Activated CD4-positive, alpha-beta T cell treated with anti-CD3 and anti-CD28 coated beads for 24 hours (primary cell): ENCODE data around the gene COQ3.
A peak's percentile ranks its signal among the peaks of the same experiment; 100 is the strongest.

Source experiments
- DNase-seq, 2 donors: peaks; one replicate each; pipeline ENCODE4 v3.0.0-alpha.2; 2020; ENCODE audit warnings: low read depth in 2 of 2

Gene COQ3

GRCh38 chr6:99393698-99394531, at the start of gene COQ3:
Gene COQ3 (minus strand): TSS chr6:99394195. CDS start chr6:99394179, 16 bp downstream.
- peak; percentile 42 to 52 for DNase-seq

GRCh38 chr6:99434702-99435530, 40.9 kb upstream of the COQ3 start:
- DNase-seq, result no peak

- no peak for DNase-seq
These were observed 38.9 kb upstream of the COQ3 start for GRCh38 chr6:99432877-99433276.

- DNase-seq, result no peak
These were observed 37.9 kb upstream of the COQ3 start for GRCh38 chr6:99431901-99432300.

- DNase-seq, result no peak
These were observed 34.0 kb upstream of the COQ3 start for GRCh38 chr6:99427988-99428387.

GRCh38 chr6:99426451-99426757, 32.4 kb upstream of the COQ3 start:
- no peak for DNase-seq

- DNase-seq, result peak; percentile 47 to 58
These were observed 31.9 kb upstream of the COQ3 start for GRCh38 chr6:99425647-99426450.

GRCh38 chr6:99424761-99425646, 31.0 kb upstream of the COQ3 start, which contains the start of gene PNISR:
Gene PNISR (minus strand): TSS chr6:99425308. CDS start chr6:99414659, 10,649 bp downstream.
- peak; percentile 66 to 73 for DNase-seq

GRCh38 chr6:99424022-99424421, 30.0 kb upstream of the COQ3 start:
- no peak for DNase-seq

- DNase-seq, result no peak
These were observed 28.9 kb upstream of the COQ3 start for GRCh38 chr6:99422912-99423311.

- DNase-seq, result no peak
These were observed 23.1 kb upstream of the COQ3 start for GRCh38 chr6:99416892-99417767.

GRCh38 chr6:99416226-99416625, 22.2 kb upstream of the COQ3 start:
- DNase-seq, result no peak

GRCh38 chr6:99415446-99415845, 21.5 kb upstream of the COQ3 start:
- no peak for DNase-seq

GRCh38 chr6:99412065-99412464, 18.1 kb upstream of the COQ3 start:
- DNase-seq, result no peak

- DNase-seq, result no peak
These were observed 15.7 kb upstream of the COQ3 start for GRCh38 chr6:99409672-99410071.

- DNase-seq, result no peak
These were observed 13.1 kb upstream of the COQ3 start for GRCh38 chr6:99407076-99407475.

- no peak for DNase-seq
These were observed 8.5 kb upstream of the COQ3 start for GRCh38 chr6:99402448-99402847.

GRCh38 chr6:99397287-99397686, 3.3 kb upstream of the COQ3 start:
- DNase-seq, result no peak

- no peak for DNase-seq
These were observed 663 bp downstream of the COQ3 start for GRCh38 chr6:99393366-99393697.

GRCh38 chr6:99390896-99391295, 3.1 kb downstream of the COQ3 start:
- no peak for DNase-seq
